IMR-90 (cell line): Measurements from ENCODE around the gene KLHDC10. TPM values are rescaled to one million over a fixed set of nuclear protein-coding genes. Genes with fewer than 3 reads are reported as not detected.

Experiments
- ATAC-seq: fragments of 200-7000 bp; cut with Tn5 transposase; 2 replicates; pipeline ENCODE4 v1.9.1; 2020; ENCODE audit warnings: low read depth, mild to moderate bottlenecking, moderate library complexity
- BruUV-seq: library from RNA; stranded (reverse); fragments of 400-500 nt; replicated peaks from 2 replicates; lab custom pipeline; 2021; lab: Mats Ljungman, UMichigan
- CTCF ChIA-PET: fragments of 300-600 bp; formaldehyde crosslinking; extraction: SDS; loops from one replicate; lab custom pipeline; 2021; ENCODE audit warnings: antibody characterized with exemption; lab: Yijun Ruan, JAX
- POLR2A ChIA-PET: fragments of 300-600 bp; sonication (Branson Sonifier 250); formaldehyde crosslinking; loops from one replicate; lab custom pipeline; 2022; ENCODE audit warnings: antibody characterized with exemption; ENCODE audit not compliant: unreplicated experiment; lab: Charles Lee
- DNase-seq: peaks from one replicate; pipeline ENCODE4 v3.0.0; 2013
- H2AFZ ChIP-seq: replicated peaks from 2 replicates; pipeline ENCODE3; 2013; ENCODE audit warnings: low read length, mild to moderate bottlenecking; ENCODE audit not compliant: poor library complexity
- H2AK5ac ChIP-seq: 2 replicates; pipeline ENCODE4 v1.6.1; 2013; ENCODE audit warnings: low read depth, low read length, inconsistent platforms
- H2AK9ac ChIP-seq: replicated peaks from 2 replicates; pipeline ENCODE3; 2013; ENCODE audit warnings: mild to moderate bottlenecking, low read depth, low read length, moderate library complexity; ENCODE audit not compliant: poor library complexity
- H2BK120ac ChIP-seq: 2 replicates; pipeline ENCODE4 v1.6.1; 2013; ENCODE audit warnings: low read depth, low read length, inconsistent platforms
- H2BK15ac ChIP-seq: 3 replicates; pipeline ENCODE4 v1.6.1; 2013; ENCODE audit warnings: low read depth, low read length, inconsistent platforms
- H2BK20ac ChIP-seq: 2 replicates; pipeline ENCODE4 v1.6.1; 2013; ENCODE audit warnings: low read depth, mild to moderate bottlenecking, inconsistent platforms, low read length, moderate library complexity
- H2BK5ac ChIP-seq: 2 replicates; pipeline ENCODE4 v1.6.1; 2013; ENCODE audit warnings: mild to moderate bottlenecking, low read depth, low read length, inconsistent platforms; ENCODE audit not compliant: poor library complexity, severe bottlenecking
- H3K14ac ChIP-seq: replicated peaks from 2 replicates; pipeline ENCODE4 v1.6.1; 2013; ENCODE audit warnings: low read depth, low read length, inconsistent platforms
- H3K18ac ChIP-seq: 2 replicates; pipeline ENCODE4 v1.6.1; 2013; ENCODE audit warnings: low read depth, low read length, control low read depth
- H3K23ac ChIP-seq: 2 replicates; pipeline ENCODE4 v1.6.1; 2013; ENCODE audit warnings: low read depth, low read length, inconsistent platforms
- H3K27ac ChIP-seq: 2 replicates; pipeline ENCODE4 v1.5.1; 2013; ENCODE audit warnings: mild to moderate bottlenecking, control low read depth, low read length; ENCODE audit not compliant: insufficient read depth
- H3K27me3 ChIP-seq: 2 replicates; pipeline ENCODE4 v1.6.1; 2013; ENCODE audit warnings: low read length; ENCODE audit not compliant: control insufficient read depth, insufficient read depth
- H3K36me3 ChIP-seq: 2 replicates; pipeline ENCODE4 v1.6.1; 2013; ENCODE audit warnings: low read length, mixed read lengths; ENCODE audit not compliant: control insufficient read depth, insufficient read depth
- H3K4ac ChIP-seq: 2 replicates; pipeline ENCODE4 v1.6.1; 2013; ENCODE audit warnings: low read depth, low read length, inconsistent platforms
- H3K4me1 ChIP-seq: 2 replicates; pipeline ENCODE4 v1.6.1; 2013; ENCODE audit warnings: low read length, mixed read lengths; ENCODE audit not compliant: control insufficient read depth, insufficient read depth
- H3K4me2 ChIP-seq: 2 replicates; pipeline ENCODE4 v1.6.1; 2013; ENCODE audit warnings: low read depth, mild to moderate bottlenecking, control low read depth, low read length, moderate library complexity
- H3K4me3 ChIP-seq: 2 replicates; pipeline ENCODE4 v1.5.1; 2013; ENCODE audit warnings: low read depth, mild to moderate bottlenecking, control low read depth, low read length, moderate library complexity; ENCODE audit not compliant: insufficient read depth
- H3K56ac ChIP-seq: 2 replicates; pipeline ENCODE4 v1.6.1; 2013; ENCODE audit warnings: low read length, inconsistent platforms; ENCODE audit not compliant: insufficient read depth; ENCODE audit errors: extremely low read depth
- H3K79me1 ChIP-seq, 2 experiments: 2 replicates each; pipeline ENCODE4 v1.6.1; 2013; ENCODE audit warnings: low read length in 2 of 2, inconsistent platforms in 1 of 2, low read depth in 1 of 2
- H3K9ac ChIP-seq: 2 replicates; pipeline ENCODE4 v1.6.1; 2013; ENCODE audit warnings: low read depth, low read length, control low read depth
- H3K9me1 ChIP-seq: 2 replicates; pipeline ENCODE4 v1.6.1; 2013; ENCODE audit warnings: low read length, inconsistent platforms; ENCODE audit not compliant: insufficient read depth
- H3K9me3 ChIP-seq: 2 replicates; pipeline ENCODE4 v1.6.1; 2013; ENCODE audit warnings: low read length; ENCODE audit not compliant: control insufficient read depth, insufficient read depth
- H4K20me1 ChIP-seq: 2 replicates; pipeline ENCODE4 v1.6.1; 2013; ENCODE audit warnings: low read length, inconsistent platforms; ENCODE audit not compliant: insufficient read depth
- H4K5ac ChIP-seq: 2 replicates; pipeline ENCODE4 v1.6.1; 2013; ENCODE audit warnings: mild to moderate bottlenecking, low read depth, low read length, control low read depth
- H4K8ac ChIP-seq, 2 experiments: 2 replicates each; pipeline ENCODE4 v1.6.1; 2013; ENCODE audit warnings: low read depth in 2 of 2, low read length in 2 of 2, control low read depth in 1 of 2, inconsistent platforms in 1 of 2
- H4K91ac ChIP-seq: 2 replicates; pipeline ENCODE4 v1.6.1; 2013; ENCODE audit warnings: low read depth, low read length, inconsistent platforms; ENCODE audit not compliant: insufficient read depth
- CTCF ChIP-seq: conservative IDR thresholded peaks from 2 replicates; pipeline ENCODE4 v1.5.1; 2012; ENCODE audit warnings: mild to moderate bottlenecking, low read depth, low read length, improper control_type of control experiment
- ELK1 ChIP-seq: fragments of 150-350 bp; IDR thresholded peaks from 2 replicates; pipeline ENCODE4 v1.6.1; 2016; ENCODE audit warnings: low read depth, mild to moderate bottlenecking, low read length, moderate library complexity, borderline replicate concordance
- MAFK ChIP-seq: IDR thresholded peaks from 2 replicates; pipeline ENCODE4 v1.6.1; 2012; ENCODE audit warnings: low read depth, low read length, improper control_type of control experiment
- MAZ ChIP-seq: IDR thresholded peaks from 2 replicates; pipeline ENCODE4 v1.6.1; 2012; ENCODE audit warnings: low read depth, mild to moderate bottlenecking, low read length, improper control_type of control experiment, moderate library complexity, borderline replicate concordance
- NFE2L2 ChIP-seq: fragments of 150-350 bp; IDR thresholded peaks from 2 replicates; pipeline ENCODE4 v1.6.1; 2016; ENCODE audit warnings: low read depth, mild to moderate bottlenecking, low read length
- POLR2A ChIP-seq: IDR thresholded peaks from 2 replicates; pipeline ENCODE4 v1.6.1; 2012; ENCODE audit warnings: mild to moderate bottlenecking, low read depth, low read length
- RCOR1 ChIP-seq: IDR thresholded peaks from 2 replicates; pipeline ENCODE4 v1.6.1; 2012; ENCODE audit warnings: mild to moderate bottlenecking, low read length, improper control_type of control experiment; ENCODE audit not compliant: insufficient replicate concordance
- RFX5 ChIP-seq: IDR thresholded peaks from 2 replicates; pipeline ENCODE4 v1.8.0; 2012; ENCODE audit warnings: low read depth, mild to moderate bottlenecking, low read length, moderate library complexity
- USF2 ChIP-seq: fragments of 150-350 bp; IDR thresholded peaks from 2 replicates; pipeline ENCODE4 v1.6.1; 2017; ENCODE audit warnings: mild to moderate bottlenecking, antibody characterized with exemption, low read length, low read depth
- WGBS, 2 experiments: methylation state at CpG; one replicate each; pipeline versions ENCODE4 v1.1.5 to v1.1.7; 2013; ENCODE audit warnings: missing lambda C conversion rate in 2 of 2; ENCODE audit not compliant: insufficient read length in 1 of 2; ENCODE audit errors: extremely low coverage in 2 of 2; 5-methylcytosine and 5-hydroxymethylcytosine counted together
- dilution Hi-C: fragments of 300-500 bp; cut with HindIII; formaldehyde crosslinking; loops from one replicate; pipeline ENCODE4 v1.14.3; 2018; ENCODE audit warnings: low sequenced_read_pairs; ENCODE audit not compliant: unreplicated experiment
- in situ Hi-C: fragments of 300-500 bp; cut with MboI; formaldehyde crosslinking; loops from 3 replicates; pipeline ENCODE4 v1.14.3; 2019; ENCODE audit warnings: low sequenced_read_pairs, inconsistent platforms, mixed read lengths
- intact Hi-C: fragments of 100-400 bp; cut with micrococcal nuclease; formaldehyde crosslinking; loops from 2 replicates; pipeline ENCODE4 v1.10.0; 2022
- polyA plus RNA-seq, 3 experiments: library from polyadenylated mRNA; depleted of rRNA; stranded (reverse); fragments of >200 nt; gene quantifications; 2 replicates each; pipeline ENCODE4 v1.2.3, GENCODE V29; 2012; ENCODE audit warnings: low replicate concordance in 1 of 3
- total RNA-seq: library from RNA; depleted of rRNA; stranded (reverse); fragments of >200 nt; gene quantifications from 2 replicates; pipeline ENCODE4 v1.2.3, GENCODE V29; 2012

KLHDC10 gene
- total and polyA plus RNA-seq, 2 of the 4 experiments (the other 2 are of a cell fraction) = 12.4 to 27.1 TPM

GRCh38 chr7:130178251-130178650 lies 107.9 kb downstream of the KLHDC10 start:
- Histone ChIP-seq H3K4me3 (no peak overlapping the region), H3K79me1 (0 out of 4 replicates have a peak, but pooled peaks cover 0 to 11% of the 10 kb centered on the region in 2 experiments), H3K18ac (no peak overlapping the region), H4K5ac (no peak overlapping the region), H2BK15ac (no peak overlapping the region), H3K36me3 (peaks cover 7% of the 10 kb centered on the region), H3K27me3 (no peaks in the 10 kb centered on the region), H2BK5ac (no peak overlapping the region), H3K4ac (no peak overlapping the region), H2BK20ac (no peak overlapping the region), H3K4me1 (no peaks in the 10 kb centered on the region), H2BK120ac (no peak overlapping the region), H4K91ac (no peak overlapping the region), H3K56ac (no peak overlapping the region), H3K9me1 (no peaks in the 10 kb centered on the region), H3K4me2 (no peak overlapping the region), H2AFZ (no peak overlapping the region), H4K8ac (no peak overlapping the region), H2AK9ac (no peak overlapping the region), H3K23ac (no peak overlapping the region), H3K27ac (no peak overlapping the region), H3K14ac (no peak overlapping the region), H3K9ac (no peak overlapping the region), H4K20me1 (no peaks in the 10 kb centered on the region), H2AK5ac (no peak overlapping the region), H3K9me3 (no peaks in the 10 kb centered on the region)
- in situ Hi-C loops = no loop called here
- intact Hi-C loops = no loop called here
- DNase-seq (no peak), ATAC-seq (no peak)
- POLR2A ChIA-PET = no interaction called here
- WGBS, 2 experiments = no CpG with 5 or more reads among the region's 4 CpGs
- TF ChIP-seq CTCF (no peak), MAZ (no peak), RFX5 (no peak), NFE2L2 (no peak), ELK1 (no peak), USF2 (no peak), RCOR1 (no peak), POLR2A (no peak), MAFK (no peak)
- BruUV-seq = no TSS peak
- dilution Hi-C loops = no loop called here
- CTCF ChIA-PET = no interaction called here
